ACC112 (cell line): ENCODE measurements around the gene TMEM72.

ENCODE experiments used
- H2AFZ ChIP-seq: fragments of 200-600 bp; sonication (generic); one replicate; pipeline ENCODE4 v1.6.0; 2017; ENCODE audit warnings: antibody characterized with exemption, low read length; ENCODE audit not compliant: unreplicated experiment
- H3K27ac ChIP-seq: fragments of 200-600 bp; sonication (generic); 2 replicates; pipeline ENCODE4 v1.5.1; 2014; ENCODE audit warnings: low read depth, mild to moderate bottlenecking, antibody characterized with exemption, low read length, moderate library complexity
- H3K27me3 ChIP-seq: fragments of 200-600 bp; sonication (generic); 2 replicates; pipeline ENCODE4 v1.6.1; 2014; ENCODE audit warnings: mild to moderate bottlenecking, antibody characterized with exemption, low read length, moderate library complexity, mixed read lengths; ENCODE audit not compliant: insufficient read depth
- H3K36me3 ChIP-seq: fragments of 200-600 bp; sonication (generic); 2 replicates; pipeline ENCODE4 v1.6.1; 2016; ENCODE audit warnings: mild to moderate bottlenecking, antibody characterized with exemption, low read length, moderate library complexity, mixed read lengths; ENCODE audit not compliant: insufficient read depth
- H3K4me1 ChIP-seq: fragments of 200-600 bp; sonication (generic); one replicate; pipeline ENCODE4 v1.6.1; 2016; ENCODE audit warnings: low read length, mixed read lengths; ENCODE audit not compliant: insufficient read depth, unreplicated experiment, control insufficient read depth
- H3K4me3 ChIP-seq: fragments of 200-600 bp; sonication (generic); 2 replicates; pipeline ENCODE4 v1.5.1; 2014; ENCODE audit warnings: mild to moderate bottlenecking, low read depth, low read length
- H3K79me2 ChIP-seq: fragments of 200-600 bp; sonication (generic); one replicate; pipeline ENCODE4 v1.6.0; 2016; ENCODE audit warnings: low read length; ENCODE audit not compliant: control insufficient read depth, unreplicated experiment, insufficient read depth

The TMEM72 gene

GRCh38 chr10:44976352-44977198, 65.4 kb downstream of the TMEM72 start:
- Histone ChIP-seq H3K27me3 (no peaks in the 10 kb centered on the region), H2AFZ (no peak overlapping the region), H3K79me2 (peaks cover 10% of the 10 kb centered on the region), H3K4me1 (peaks cover 57% of the 10 kb centered on the region), H3K4me3 (peak overlapping the region; percentile 79), H3K36me3 (no peaks in the 10 kb centered on the region), H3K27ac (no peak overlapping the region)

DNA sequence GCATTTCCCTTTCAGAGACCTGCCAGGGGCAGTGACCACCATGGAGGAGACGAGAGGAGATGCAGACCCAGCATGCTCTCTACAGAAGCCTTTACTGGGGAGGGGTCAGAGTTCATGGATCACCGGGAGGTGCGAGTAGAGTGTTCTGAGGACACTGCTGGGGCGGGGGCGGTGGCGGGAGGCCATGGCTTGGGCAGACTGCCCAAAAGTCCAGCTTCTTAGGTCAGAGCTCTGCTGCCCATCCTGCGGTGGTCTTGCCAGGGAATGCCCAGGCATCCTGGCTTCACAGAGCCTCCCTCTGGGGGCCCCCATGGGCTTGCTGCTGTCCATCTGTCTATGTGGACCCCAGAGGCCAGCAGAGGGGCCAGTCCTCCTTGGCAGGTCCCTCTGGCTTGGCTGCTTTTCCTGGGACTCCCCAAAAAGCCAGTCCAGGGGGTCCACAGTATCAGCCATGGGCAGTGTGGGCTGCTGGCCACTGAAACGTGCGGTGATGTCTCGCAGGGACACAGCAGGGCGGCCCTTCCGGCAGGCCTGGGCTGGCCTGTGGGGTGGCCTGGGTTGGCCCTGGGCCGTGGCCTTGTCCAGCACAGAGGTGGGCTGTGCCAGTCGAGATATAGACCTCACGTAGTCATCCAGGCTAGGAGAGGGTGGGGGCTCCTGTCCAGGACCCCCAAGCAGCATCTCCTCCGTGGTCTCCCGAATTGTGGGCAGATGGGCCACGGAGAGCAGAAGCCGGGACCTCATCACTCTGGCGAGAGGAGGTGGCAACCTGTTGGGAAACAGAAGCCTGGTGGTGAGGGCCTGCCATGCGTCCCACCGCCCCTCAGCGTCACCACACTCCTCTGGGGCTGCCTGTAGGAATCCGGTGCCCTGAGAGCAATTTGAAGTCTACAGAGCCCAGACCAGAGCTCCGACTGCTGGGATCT, 66.4 kb downstream of the TMEM72 start:
- no peaks in the 10 kb centered on the region for H3K36me3 ChIP-seq
- no peak overlapping the region for H3K27ac ChIP-seq
- peak overlapping the region; percentile 79 for H3K4me3 ChIP-seq
- peaks cover 66% of the 10 kb centered on the region for H3K4me1 ChIP-seq
- no peak overlapping the region for H2AFZ ChIP-seq
- no peaks in the 10 kb centered on the region for H3K27me3 ChIP-seq
- peaks cover 10% of the 10 kb centered on the region for H3K79me2 ChIP-seq

DNA sequence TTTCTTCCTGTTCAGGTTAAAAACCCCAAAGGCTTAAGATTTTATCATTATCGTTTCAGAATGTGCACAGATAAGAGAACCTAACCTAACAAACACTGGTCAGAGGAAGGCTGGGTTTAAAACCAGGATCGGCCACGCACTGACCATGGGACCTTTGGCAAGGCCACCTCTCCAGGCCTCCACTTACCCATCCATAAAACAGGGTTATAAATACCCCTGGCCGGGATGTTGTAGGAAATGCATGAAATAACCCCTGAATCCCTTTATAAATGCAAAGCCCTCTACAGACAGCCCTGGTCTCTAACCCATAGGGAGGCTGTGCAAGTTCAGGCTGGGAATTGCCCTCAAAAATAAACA, 67.1 kb downstream of the TMEM72 start:
- H3K4me1 ChIP-seq: peaks cover 73% of the 10 kb centered on the region
- H3K27me3 ChIP-seq: no peaks in the 10 kb centered on the region
- H3K4me3 ChIP-seq: peak overlapping the region; percentile 79
- H3K79me2 ChIP-seq: peaks cover 10% of the 10 kb centered on the region
- no peak overlapping the region for H2AFZ ChIP-seq
- H3K27ac ChIP-seq: no peak overlapping the region
- H3K36me3 ChIP-seq: no peaks in the 10 kb centered on the region

DNA sequence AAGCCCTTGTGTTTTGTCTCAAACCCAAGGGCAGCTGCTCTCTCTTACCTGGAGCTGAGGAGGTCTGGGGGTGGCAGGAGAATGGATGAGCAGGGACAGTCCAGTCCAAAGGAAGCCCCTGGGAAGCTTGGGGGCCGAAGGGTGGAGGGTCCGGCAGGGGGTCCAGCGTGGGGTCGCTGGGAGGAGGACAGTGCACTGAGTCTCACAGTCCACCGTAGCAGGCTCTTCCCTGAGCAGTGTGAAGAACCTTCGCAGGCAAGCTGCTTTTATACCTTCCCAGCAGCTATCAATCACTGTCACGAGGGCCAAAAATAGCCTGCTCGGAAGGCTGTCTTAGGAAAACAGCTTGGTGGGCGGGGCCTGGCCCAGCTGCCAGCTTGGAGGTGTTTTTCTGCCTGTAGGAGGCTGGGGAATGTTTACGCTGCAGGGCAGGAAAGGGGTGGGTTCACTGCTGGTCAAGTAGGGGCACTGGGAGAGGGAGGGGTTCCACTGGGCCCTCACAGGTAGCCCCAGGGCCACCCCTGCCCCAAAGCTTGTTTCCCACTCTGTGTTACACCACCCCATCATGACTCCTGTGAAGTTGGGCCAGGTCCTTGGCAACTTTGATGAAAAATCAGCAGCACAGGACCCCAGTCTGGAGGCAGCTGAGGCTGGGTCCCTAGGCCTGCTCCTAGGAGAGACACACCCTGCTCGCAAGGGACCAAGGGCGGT, 67.6 kb downstream of the TMEM72 start, which contains the start of gene DEPP1:
Gene DEPP1, minus strand, starts transcription at position 240 of the 711 bp plus-strand sequence. CDS start 779 bp downstream, outside the sequence.
- Histone ChIP-seq H3K27me3 (no peaks in the 10 kb centered on the region), H3K4me1 (peaks cover 74% of the 10 kb centered on the region), H3K36me3 (no peaks in the 10 kb centered on the region), H3K79me2 (peaks cover 10% of the 10 kb centered on the region), H3K4me3 (peak within 1 kb of the TSS; percentile 79), H2AFZ (no peak within 1 kb of the TSS), H3K27ac (peak within 1 kb of the TSS; percentile 20)

DNA sequence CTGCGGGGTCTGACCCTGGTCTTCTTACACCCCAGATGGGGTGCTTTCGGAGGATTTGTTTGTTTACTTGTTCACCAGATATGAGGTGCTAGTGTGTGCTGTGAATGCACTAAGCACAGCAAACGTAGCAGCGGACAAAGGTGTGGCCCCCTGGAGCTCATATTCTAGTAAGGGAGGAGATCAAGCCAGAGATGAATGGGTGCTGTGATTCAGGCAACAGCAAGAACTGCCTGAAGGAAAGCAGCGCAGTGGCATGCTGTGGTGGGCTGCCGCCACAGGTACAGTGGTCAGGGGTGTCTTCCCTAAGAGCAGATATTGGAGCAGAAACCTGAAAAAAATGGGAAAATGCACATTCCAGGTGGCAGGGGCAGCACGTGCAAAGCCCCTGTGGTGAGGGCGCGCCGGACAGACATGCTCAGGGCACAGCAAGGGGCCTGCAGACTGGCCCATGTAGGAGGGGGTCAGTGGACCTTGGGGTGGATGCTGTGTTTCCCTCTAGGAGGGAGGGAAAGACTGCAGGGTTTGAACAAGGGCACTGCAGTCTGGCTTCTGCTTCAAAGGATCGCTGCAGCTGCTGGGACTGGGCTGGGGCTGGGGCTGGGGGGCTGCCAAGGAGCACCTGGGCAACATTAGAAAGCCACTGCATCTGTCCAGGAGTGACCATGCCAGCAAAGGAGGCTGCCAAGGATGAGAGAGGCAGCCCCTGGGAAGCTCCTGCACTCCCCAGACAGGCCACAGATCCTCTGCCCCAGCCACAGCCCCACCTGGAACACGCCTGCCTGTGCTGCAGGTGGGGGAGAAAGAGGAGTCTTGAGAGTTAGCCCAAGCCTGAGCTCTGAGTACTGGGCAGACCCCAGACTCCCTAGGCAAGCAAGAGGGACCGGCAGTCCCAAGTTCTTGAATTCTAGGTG, 68.4 kb downstream of the TMEM72 start:
- peaks cover 10% of the 10 kb centered on the region for H3K79me2 ChIP-seq
- peaks cover 68% of the 10 kb centered on the region for H3K4me1 ChIP-seq
- H3K36me3 ChIP-seq: no peaks in the 10 kb centered on the region
- no peak overlapping the region for H2AFZ ChIP-seq
- no peak overlapping the region for H3K4me3 ChIP-seq
- no peaks in the 10 kb centered on the region for H3K27me3 ChIP-seq
- peak overlapping the region; percentile 20 for H3K27ac ChIP-seq

GRCh38 chr10:44980309-44981171, 69.4 kb downstream of the TMEM72 start:
- Histone ChIP-seq H3K27ac (peak overlapping the region; percentile 91), H3K36me3 (no peaks in the 10 kb centered on the region)

GRCh38 chr10:44981172-44982113, 70.3 kb downstream of the TMEM72 start:
- Histone ChIP-seq H3K36me3 (no peaks in the 10 kb centered on the region), H3K79me2 (peaks cover 10% of the 10 kb centered on the region), H3K4me3 (peak overlapping the region; percentile 41), H3K27ac (peak overlapping the region; percentile 91), H2AFZ (peak overlapping the region; percentile 33), H3K27me3 (no peaks in the 10 kb centered on the region), H3K4me1 (peaks cover 54% of the 10 kb centered on the region)

More at GRCh38 chr10:44980309-44981171, 69.4 kb downstream of the TMEM72 start:
- Histone ChIP-seq H3K27me3 (no peaks in the 10 kb centered on the region), H3K4me3 (peak overlapping the region; percentile 41), H3K79me2 (peaks cover 10% of the 10 kb centered on the region), H3K4me1 (peaks cover 63% of the 10 kb centered on the region), H2AFZ (peak overlapping the region; percentile 18)

GRCh38 chr10:44982114-44982460, 71.0 kb downstream of the TMEM72 start:
- no peak overlapping the region for H3K4me3 ChIP-seq
- peaks cover 6% of the 10 kb centered on the region for H3K79me2 ChIP-seq
- H3K27ac ChIP-seq: peak overlapping the region; percentile 91
- H3K27me3 ChIP-seq: no peaks in the 10 kb centered on the region
- no peaks in the 10 kb centered on the region for H3K36me3 ChIP-seq
- peaks cover 53% of the 10 kb centered on the region for H3K4me1 ChIP-seq
- H2AFZ ChIP-seq: no peak overlapping the region
